HPDE6-E6E7 (cell line): ENCODE measurements around the gene APP.

ENCODE experiments used
- DNase-seq: peaks from one replicate; pipeline ENCODE4 v3.0.0; 2011; ENCODE audit warnings: missing footprints; ENCODE audit errors: extremely low spot score

The APP gene

DNA sequence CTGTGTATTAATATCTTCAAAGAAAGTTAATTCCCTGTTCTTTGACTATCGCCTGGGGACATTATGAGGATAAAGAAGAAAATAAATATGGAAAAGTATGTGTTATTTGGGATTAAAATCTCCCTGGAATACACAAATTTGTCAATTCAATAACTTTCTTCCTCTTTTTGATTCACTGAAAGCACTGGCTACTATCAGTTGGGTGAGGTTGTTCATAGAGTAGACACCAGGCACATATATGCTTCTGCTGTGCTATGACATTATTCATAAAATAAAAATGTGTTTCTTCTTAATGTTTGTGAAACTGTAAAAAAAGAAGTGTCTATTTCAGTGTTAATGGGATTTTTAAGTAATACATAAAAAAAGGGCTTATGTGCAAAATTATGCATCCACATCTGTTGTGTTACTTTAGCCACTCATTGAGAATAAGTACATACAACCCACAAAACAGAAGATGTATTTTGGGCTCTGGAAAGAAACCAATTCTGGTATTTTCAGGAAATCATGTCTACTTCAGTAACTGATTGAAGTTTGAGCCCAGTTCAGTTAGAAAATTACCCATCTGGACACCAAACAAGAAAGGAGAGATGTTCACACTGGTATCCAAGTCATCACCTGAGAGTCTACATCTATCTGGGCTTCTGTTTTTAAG is 266.4 kb downstream of the APP start:
- DNase-seq = no peak

GRCh38 chr21:25903607-25904006 is 267.0 kb downstream of the APP start:
- DNase-seq = no peak

GRCh38 chr21:25901330-25901979 is 269.1 kb downstream of the APP start:
- DNase-seq = no peak

DNA sequence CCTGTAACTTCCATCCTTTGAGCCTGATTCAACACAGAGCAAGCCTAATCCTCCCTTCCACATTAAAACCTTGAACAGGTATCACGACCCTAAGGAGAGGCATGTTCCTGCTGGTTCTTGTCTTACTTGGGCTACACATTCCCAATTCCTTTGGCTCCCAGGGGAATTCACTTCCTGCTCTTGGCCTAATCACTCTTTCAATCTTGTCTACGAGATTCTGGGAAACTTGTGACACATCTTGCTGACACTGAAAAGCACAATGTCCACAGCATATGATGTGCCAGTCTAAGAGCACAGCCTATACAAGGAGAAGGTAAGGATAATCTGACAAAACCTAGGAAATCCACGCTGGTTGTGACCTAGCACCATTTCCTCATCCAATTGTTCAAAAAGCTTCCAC is 271.9 kb downstream of the APP start:
- no peak for DNase-seq

- no peak for DNase-seq
These were observed 273.2 kb downstream of the APP start for GRCh38 chr21:25897383-25897782.

DNA sequence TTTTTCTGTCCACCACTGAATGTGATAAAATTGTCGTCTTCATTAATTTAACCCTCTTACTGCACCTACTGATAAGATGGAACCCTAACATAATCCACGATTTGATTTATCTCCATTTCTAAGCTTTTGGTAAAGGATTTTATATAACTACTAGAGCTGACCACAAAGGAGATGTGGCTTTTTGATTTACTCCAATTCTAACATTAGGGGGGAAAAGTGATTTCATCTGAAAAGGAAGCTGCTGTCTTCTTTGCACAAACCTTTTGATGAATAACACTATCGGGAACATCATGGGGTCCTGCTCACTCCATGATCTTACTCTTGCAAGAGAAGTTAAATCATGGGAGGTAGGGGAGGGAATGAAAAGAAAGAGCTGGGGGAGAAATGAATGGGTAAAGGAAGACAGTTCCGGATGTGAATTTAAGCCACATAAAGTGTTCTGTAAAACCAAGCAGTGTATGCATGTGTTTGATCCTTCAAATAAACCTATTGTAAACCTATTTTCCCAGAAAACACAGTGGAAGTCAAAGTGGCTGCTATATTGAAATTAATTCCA is 274.0 kb downstream of the APP start:
- no peak for DNase-seq

- peak; percentile 31 for DNase-seq
These were observed 274.9 kb downstream of the APP start for GRCh38 chr21:25895565-25896205.

DNA sequence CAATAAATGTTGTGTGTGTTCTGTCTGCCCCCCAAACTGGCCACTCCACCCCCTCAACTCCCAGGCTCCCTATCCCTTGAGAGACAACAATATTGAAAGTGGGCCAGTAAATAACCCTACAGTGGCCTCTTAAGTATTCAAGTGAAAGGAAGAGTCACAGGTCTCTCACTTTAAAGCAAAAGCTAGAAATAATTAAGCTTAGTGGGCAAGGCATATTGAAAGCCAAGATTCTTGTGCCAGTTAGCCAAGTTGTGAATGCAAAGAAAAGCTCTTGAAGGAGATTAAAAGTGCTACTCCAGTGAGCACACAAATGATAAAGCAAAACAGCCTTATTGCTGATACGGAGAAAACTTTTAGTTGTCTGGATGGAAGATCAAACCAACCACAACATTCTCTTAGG is 277.4 kb downstream of the APP start:
- no peak for DNase-seq

- no peak for DNase-seq
These were observed 279.0 kb downstream of the APP start for GRCh38 chr21:25891596-25891995.

DNA sequence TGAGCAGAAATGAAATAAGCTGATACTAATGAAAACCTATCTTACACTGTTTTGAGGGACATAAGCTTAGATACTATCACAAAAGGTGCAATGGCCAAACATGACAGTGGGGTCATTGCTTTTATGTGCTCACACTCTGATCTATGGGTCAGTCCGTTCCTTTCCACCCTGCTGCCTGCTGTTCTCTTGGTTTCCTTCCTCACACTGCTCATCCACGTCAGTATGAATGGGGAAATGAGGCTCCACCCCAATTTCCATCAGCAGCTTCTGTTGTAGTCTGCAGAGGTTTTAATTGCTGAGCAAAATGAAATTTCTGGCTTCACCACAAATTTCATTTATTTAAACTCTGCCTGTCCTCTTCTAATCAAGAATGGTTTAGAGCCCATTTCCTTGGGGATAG is 280.6 kb downstream of the APP start:
- no peak for DNase-seq

DNA sequence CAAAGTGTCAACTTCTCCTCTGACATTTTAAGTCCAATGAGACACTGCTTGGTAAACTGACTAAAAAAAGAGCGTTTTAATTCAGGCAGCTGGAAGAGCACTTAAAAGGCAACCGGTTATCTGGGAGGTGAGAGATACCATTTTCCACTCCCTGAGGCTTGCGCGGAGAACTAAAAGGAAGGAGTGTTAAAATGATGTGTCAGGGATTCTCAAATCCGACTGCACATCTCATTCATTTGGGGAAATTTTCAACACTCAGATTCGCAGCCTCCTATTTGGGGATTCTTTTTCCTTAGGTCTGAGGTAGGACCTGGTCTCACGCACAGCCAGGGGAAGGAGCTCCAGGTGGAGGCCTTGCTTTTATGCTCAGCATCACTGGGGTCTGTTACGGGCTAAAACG is 281.9 kb downstream of the APP start:
- no peak for DNase-seq

DNA sequence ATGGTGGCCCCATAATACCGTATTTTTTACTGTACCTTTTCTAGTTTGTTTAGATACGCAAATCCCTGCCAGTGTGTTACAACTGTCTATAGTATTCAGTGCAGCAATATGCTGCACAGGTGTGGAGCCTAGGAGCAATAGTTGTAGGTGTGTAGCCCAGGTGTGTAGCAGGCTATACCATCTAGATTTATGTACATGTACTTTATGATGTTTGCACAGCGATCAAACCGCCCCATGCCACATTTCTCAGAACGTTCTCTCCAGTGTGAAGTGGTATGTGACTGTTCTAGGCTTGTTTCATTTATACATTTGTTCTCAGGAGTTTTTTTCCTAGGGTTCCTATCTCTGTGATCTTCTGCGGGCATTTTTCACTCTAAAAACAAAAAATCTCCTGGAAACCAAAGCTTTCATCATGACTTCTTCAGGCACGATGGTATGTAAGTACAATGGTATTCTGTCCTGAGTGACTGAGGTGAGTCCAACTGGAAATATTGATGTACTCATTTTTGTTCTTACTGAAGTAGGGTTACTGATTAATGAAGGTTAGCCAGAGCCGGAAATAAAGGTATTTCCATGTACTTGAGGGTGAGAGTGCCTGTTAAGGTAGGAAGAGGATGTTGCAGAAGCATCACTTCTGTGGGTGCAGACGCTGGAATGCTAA is 282.8 kb downstream of the APP start:
- no peak for DNase-seq

DNA sequence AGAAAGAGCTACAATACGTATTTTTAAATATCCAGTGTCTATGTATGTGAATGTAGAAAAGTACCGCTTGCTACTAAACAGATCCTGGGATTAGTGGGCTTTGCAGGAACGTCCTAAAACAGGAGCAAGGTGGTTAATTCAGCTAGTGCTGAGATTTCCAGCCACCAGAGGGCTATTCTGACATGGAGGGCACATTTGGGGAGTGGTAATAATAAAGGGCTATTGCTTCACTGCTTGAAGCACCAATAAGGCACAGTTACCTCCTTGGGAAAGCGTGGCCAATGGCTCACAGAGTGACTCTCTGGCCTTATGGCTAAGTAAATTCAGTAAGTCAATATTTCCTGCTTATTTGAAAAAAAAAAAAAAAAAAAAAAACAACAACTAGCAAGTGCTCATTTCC is 283.4 kb downstream of the APP start:
- DNase-seq = no peak

DNA sequence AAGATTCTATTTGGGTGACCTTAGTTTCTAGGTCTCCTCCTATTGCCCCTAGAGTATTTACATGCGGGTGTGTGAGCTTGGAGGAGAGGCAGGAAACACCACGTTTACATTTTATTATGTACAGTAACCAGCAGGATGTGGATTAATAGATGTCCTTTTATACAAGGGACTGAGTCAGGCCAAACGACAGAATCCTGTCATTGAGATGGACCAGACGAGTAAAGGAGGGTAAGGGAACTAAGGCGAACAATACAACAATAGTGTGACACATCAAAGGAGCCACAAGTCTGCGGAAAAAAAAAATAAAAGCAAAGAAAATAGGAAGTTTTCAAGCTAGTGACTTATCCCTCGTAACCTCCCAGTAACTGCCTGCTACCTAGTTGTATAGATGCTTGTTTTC is 284.7 kb downstream of the APP start:
- no peak for DNase-seq

DNA sequence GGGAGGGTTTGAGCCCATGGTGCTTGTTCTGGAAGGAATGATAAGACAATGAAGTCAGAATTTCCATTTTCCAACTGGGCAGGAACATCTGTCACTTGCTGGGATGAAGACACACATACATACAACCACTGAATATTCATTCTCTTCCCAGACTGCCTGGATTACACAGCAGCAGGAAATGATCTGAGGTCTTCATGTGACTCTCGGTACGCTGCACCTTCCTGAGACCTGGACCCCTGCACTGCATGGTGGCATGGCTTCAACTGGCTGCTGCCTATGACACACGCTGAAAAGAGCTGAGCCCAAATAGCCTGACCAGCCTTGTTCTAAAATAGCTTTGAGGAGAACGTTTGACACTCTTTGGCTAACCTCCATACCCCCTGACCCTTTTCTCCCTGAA is 285.2 kb downstream of the APP start:
- no peak for DNase-seq

DNA sequence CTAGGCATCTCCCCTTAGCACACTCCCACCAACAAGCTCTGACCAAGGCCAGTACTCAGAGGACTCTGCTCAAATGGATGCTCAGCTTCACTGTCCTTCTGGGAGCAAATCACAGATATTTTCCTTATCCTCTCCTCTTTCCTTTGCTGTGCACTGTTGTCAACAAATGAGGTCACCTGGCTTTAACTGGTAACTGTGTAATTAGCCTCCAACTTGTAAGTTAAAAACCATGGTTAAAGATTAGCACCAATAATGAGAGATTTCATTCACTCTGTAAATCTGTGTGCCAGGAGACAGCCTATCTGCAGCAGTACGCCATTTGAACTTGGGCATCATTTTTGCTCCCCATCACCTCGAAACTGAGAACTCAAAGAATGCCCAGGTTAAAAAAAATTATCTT is 286.3 kb downstream of the APP start:
- DNase-seq = no peak

GRCh38 chr21:25881524-25882376 is 288.8 kb downstream of the APP start:
- DNase-seq = peak; percentile 34

DNA sequence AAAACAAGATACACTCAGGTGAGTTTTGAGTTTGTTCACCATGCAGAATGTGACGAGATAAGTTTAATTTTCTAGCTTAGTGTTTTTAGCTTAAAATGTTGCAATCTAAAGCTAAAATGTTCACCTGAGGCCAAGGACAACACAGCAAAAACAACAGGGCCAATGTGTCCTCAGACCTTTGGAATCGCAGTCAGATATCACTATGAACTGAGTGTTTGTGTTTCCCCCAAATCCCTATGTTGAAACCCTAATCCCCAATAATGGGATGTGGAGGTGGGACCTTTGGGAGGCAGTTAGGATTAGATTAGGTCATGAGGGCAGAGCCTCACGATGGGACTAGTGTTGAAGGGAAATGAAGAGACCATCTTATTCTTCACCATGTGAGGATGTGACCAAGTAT is 291.4 kb downstream of the APP start:
- no peak for DNase-seq

GRCh38 chr21:25878344-25878743 is 292.2 kb downstream of the APP start:
- DNase-seq = no peak

DNA sequence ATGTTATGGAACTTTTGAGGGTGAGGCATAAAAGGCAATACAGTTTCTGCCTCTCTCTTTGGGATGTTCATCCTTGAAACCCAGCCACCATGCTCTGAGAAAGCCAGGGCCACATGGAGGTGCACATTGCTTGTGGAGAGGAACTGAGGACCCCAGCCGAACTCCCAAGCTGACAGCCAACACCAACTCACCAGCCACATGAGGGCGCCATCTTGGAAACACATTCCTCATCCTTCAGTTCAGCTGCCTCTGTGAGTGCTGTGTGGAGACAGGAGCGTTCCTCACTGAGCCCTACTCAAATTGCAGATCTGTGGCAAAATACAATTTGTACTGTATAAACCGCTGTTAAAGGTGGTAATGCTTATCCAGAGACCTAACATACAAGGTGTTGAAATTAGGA is 298.3 kb downstream of the APP start:
- no peak for DNase-seq

DNA sequence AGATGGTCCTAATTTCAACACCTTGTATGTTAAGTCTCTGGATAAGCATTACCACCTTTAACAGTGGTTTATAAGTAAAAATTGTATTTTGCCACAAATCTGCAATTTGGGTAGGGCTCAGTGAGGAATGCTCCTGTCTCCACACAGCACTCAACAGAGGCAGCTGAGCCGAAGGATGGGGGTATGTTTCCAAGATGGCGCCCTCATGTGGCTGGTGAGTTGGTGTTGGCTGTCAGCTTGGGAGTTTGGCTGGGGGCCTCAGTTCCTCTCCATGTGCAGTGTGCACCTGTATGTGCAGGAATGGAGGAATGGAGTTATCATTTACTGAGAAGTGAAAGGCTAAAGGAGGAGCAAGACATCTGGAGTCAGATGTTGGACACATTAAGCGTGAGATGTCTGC is 299.0 kb downstream of the APP start:
- no peak for DNase-seq

GRCh38 chr21:25870084-25870483 is 300.5 kb downstream of the APP start:
- DNase-seq = no peak
